ENCODE measurements around the gene LZTFL1. TPM values are rescaled to one million over a fixed set of nuclear protein-coding genes. Genes with fewer than 3 reads are reported as not detected.

LZTFL1 gene
- total and polyA plus RNA-seq, 2 experiments from 2014 or later: 21.7 to 26.4 TPM

GRCh38 chr3:45807133-45807532 is 34.8 kb downstream of the LZTFL1 start:
- TF ChIP-seq CTCF (IDR thresholded peaks at IDR 0.05; ENCODE audit: low read depth, low read length): no peak
- Histone ChIP-seq H3K36me3 (no peaks in the 10 kb centered on the region), H3K27ac (no peak overlapping the region), H3K9me3 (ENCODE audit: low read depth) (no peaks in the 10 kb centered on the region), H3K27me3 (no peaks in the 10 kb centered on the region), H3K4me1 (ENCODE audit: low read depth) (no peaks in the 10 kb centered on the region), H3K4me3 (no peak overlapping the region)
- no peak for DNase-seq (ENCODE audit: low read depth in 1 of 2, low spot score in 1 of 2)

- Histone ChIP-seq H3K27me3 (no peaks in the 10 kb centered on the region), H3K4me3 (no peak overlapping the region), H3K36me3 (no peaks in the 10 kb centered on the region), H3K9me3 (ENCODE audit: low read depth) (no peaks in the 10 kb centered on the region), H3K4me1 (ENCODE audit: low read depth) (no peaks in the 10 kb centered on the region), H3K27ac (no peak overlapping the region)
- TF ChIP-seq CTCF (IDR thresholded peaks at IDR 0.05; ENCODE audit: low read depth, low read length): no peak
- DNase-seq (ENCODE audit: low read depth in 1 of 2, low spot score in 1 of 2): no peak
These were observed 35.8 kb downstream of the LZTFL1 start for GRCh38 chr3:45806072-45806471.

GRCh38 chr3:45803252-45803935 is 38.5 kb downstream of the LZTFL1 start:
- Histone ChIP-seq H3K36me3 (no peaks in the 10 kb centered on the region), H3K27ac (no peak overlapping the region), H3K9me3 (ENCODE audit: low read depth) (no peaks in the 10 kb centered on the region), H3K4me1 (ENCODE audit: low read depth) (no peaks in the 10 kb centered on the region), H3K4me3 (no peak overlapping the region), H3K27me3 (no peaks in the 10 kb centered on the region)
- DNase-seq (ENCODE audit: low read depth in 1 of 2, low spot score in 1 of 2): no peak
- TF ChIP-seq CTCF (IDR thresholded peaks at IDR 0.05; ENCODE audit: low read depth, low read length): no peak

- Histone ChIP-seq H3K27ac (no peak overlapping the region), H3K36me3 (no peaks in the 10 kb centered on the region), H3K4me3 (no peak overlapping the region), H3K27me3 (peaks cover 7% of the 10 kb centered on the region), H3K9me3 (ENCODE audit: low read depth) (no peaks in the 10 kb centered on the region), H3K4me1 (ENCODE audit: low read depth) (no peaks in the 10 kb centered on the region)
- no peak for TF ChIP-seq CTCF (IDR thresholded peaks at IDR 0.05; ENCODE audit: low read depth, low read length)
- DNase-seq (ENCODE audit: low read depth in 1 of 2, low spot score in 1 of 2): no peak
These were observed 39.8 kb downstream of the LZTFL1 start for GRCh38 chr3:45802146-45802545.

GRCh38 chr3:45800611-45801010 is 41.3 kb downstream of the LZTFL1 start:
- no peak overlapping the region for H3K4me3 ChIP-seq
- no peaks in the 10 kb centered on the region for H3K4me1 ChIP-seq (ENCODE audit: low read depth)
- H3K36me3 ChIP-seq: no peaks in the 10 kb centered on the region
- no peaks in the 10 kb centered on the region for H3K9me3 ChIP-seq (ENCODE audit: low read depth)
- H3K27ac ChIP-seq: no peak overlapping the region
- no peak for DNase-seq (ENCODE audit: low read depth in 1 of 2, low spot score in 1 of 2)
- H3K27me3 ChIP-seq: peaks cover 22% of the 10 kb centered on the region
- no peak for TF ChIP-seq CTCF (IDR thresholded peaks at IDR 0.05; ENCODE audit: low read depth, low read length)

Measured in cardiac muscle cell (in vitro differentiated cells and primary cell).